HG03066 (cell line): ENCODE measurements around the gene TMCO5A.
"Not testable (repeated sequence)": the region's sequence is repeated elsewhere in the genome, so short reads cannot be mapped to it uniquely, and the experiment has no call there.

Experiments
- ATAC-seq: cut with Tn5 transposase; IDR thresholded peaks from one replicate; pipeline ENCODE4 v1.9.1; 2021; ENCODE audit warnings: low read depth; ENCODE audit not compliant: unreplicated experiment

TMCO5A gene

GRCh38 chr15:37934340-37934739 is at the start of gene TMCO5A:
TSS of gene TMCO5A (plus strand) at chr15:37934640. CDS start at chr15:37936324, 1,684 bp downstream.
- ATAC-seq: no peak

- ATAC-seq: no peak
Observed at GRCh38 chr15:37885651-37886050, 48.8 kb upstream of the TMCO5A start.

GRCh38 chr15:37888356-37888755 is 46.1 kb upstream of the TMCO5A start:
- ATAC-seq: no peak

GRCh38 chr15:37891766-37892368 is 42.6 kb upstream of the TMCO5A start:
- no peak for ATAC-seq

DNA sequence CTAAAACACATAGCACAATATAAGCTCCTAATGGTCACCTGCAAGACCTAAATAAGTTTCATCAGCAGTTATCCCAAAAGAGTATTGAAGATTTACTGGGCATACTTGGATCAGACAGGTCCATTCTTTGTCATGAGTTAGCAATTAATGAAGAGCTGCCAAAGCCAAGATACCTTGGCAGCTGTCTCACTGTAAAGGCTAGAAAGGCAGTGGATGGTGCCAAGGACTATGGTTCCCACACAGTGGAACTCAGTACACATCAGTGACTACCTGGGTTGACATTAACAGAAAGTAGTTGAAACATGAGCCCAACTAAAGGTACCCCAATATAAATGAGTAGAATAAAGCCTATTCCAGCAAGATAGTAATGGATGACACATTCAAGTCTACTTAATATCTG is 41.1 kb upstream of the TMCO5A start:
- ATAC-seq: no peak

DNA sequence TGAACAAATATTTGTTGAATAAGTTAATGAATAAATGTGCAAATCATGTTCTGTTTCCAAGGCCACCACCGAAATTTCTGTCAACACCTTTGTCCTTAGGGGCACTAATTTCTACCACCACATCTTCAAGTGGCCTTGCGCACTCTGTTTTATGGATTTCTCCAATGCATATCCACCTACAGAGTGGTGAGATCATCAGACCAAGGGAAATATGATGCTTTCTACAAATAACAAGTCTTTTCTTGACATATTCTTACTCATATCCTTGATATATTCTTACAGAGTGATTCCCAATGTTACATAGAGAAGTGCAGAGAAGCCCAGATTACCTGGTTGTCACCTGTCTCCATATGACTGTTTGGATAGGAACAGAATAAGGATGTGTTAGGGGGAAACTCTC is 36.1 kb upstream of the TMCO5A start:
- no peak for ATAC-seq

DNA sequence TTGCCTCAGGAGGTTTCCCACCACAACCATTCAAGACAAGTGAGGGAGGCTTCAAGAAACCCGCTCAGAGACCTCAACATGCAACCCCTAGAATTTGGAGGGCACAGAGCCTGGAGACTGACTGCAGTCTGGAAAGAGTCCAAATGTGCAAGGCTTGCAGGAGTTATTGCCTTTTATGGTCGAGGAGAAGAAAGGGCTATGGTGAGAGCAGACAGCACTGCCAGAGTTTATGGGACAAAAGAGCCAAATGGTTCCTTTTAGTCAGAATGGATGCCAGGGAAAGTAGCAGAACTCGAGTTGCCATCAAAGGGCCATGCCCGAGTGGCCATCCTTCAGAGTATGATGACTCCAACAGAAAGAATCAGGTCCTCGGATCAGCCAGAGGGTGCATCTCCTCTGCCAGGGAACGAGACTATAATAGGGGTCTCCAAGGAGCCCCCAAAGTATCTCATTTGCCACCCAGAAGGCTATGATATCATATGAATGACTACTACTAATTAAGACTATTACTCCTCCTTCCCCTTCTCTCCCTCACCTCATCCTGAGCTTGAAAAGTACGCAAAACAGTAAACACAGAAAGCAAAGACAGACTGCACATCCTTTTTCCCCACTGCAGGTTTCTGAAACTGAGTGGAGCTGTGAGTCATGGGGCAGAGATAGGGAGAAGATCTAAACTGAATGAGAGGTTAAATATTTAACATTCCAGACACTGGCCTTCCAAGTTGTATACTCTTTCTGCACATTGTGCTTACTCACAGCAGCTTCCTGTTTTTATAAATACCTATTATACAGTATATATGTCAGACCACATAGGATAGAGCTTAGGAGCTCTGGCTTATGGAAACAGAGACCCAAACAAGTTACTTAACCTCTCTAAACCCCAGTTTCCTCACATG is 33.9 kb upstream of the TMCO5A start:
- no peak for ATAC-seq

DNA sequence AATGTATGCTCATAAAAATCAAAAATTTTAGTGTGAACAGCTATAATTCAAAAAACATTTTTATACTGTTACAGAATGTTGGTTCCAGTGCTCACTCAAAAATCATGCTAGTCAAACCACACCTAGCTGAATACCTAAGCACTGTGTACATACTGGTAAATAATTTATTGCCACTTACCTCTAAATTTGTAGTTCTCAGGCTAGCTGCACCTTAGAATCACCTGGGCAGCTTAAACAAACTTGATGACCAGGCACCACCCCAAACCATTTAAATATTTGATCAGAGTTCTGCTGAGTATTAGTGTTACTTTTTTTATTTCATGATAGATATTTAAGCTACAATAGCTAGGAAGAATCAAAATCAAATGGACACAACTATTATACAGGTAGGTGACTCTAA is 32.3 kb upstream of the TMCO5A start:
- no peak for ATAC-seq

GRCh38 chr15:37903919-37904625 is 30.4 kb upstream of the TMCO5A start:
- no peak for ATAC-seq

DNA sequence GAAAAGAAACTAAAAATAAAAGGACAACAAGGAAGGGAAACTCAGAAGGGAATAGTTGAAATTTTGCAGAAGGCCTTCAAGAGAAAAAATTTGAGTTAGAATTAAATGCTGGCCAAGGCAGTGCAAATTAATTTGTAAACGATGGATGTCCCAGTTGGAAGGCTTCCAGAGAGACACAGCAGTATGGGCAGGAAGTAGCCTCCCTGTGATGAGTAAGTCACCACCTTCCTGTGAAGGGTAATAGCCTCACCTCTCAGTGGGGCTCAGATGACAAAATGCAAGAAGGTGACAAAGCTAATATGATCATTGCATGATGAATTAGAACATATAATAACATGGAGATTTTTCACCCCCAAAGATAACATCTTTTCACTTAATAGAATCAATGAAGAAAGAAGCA is 27.3 kb upstream of the TMCO5A start:
- ATAC-seq: no peak

- no peak for ATAC-seq
Observed at GRCh38 chr15:37921527-37922385, 12.7 kb upstream of the TMCO5A start.

- ATAC-seq: no peak
Observed at GRCh38 chr15:37926136-37926535, 8.3 kb upstream of the TMCO5A start.

DNA sequence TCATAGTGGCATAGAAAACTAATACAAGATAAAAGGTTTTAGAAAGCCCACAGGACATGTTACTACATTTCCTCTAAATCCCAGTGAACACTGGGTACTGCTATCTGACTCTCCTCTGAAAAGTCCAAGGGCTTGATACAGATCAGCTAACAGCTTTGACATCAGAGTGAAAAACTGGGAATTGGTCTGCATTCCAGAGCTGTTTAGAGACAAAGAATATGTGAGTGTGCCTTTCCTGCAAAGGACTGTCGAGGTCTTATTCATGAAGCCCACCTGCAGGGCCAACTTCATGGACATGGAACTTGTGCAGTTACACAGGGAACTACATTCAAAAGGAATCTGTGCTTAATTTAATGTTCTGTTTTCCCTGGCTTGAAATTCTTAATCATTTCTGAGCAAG is 5.2 kb upstream of the TMCO5A start:
- ATAC-seq: no peak

GRCh38 chr15:37931321-37931720 is 3.1 kb upstream of the TMCO5A start:
- no peak for ATAC-seq

DNA sequence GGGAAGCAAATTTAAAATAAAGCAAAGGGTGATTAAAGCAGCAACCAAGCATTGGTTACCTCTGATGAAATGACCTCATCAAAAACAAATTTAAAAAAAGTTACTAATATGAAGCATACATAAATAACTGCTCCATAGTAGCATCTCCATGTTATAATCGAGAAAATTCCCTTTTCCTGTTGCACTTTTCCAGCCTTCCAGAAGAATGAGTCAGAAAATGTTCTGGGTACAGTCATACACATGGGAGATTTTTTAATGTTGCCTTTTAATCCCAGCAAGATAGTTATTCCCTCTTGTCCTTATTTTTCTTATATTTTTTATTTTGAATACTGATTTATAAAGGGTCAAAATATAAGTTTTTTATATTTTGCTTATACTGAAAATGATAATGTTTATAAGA is 2.6 kb upstream of the TMCO5A start:
- no peak for ATAC-seq

GRCh38 chr15:37932549-37932948 is 1.9 kb upstream of the TMCO5A start:
- no peak for ATAC-seq

DNA sequence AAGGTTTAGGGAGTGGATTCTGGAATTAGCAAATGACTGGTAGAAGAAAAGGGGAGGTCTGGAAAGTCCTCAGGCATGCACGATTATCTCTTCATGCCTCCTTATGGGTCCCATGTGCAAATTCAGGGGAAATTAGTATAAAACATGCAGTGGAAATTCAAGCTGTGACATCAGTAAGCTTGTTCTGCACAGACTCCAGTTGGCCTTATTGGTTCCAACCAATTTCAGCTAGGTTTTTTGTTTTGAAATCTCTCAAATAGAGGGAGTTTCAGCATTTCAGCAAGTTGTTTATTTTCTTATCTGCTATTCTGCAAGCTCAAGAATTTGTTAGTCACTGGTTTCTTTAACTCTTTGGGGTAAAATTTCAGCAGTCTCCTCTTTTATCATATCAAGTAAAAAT is 774 bp upstream of the TMCO5A start:
- no peak for ATAC-seq

GRCh38 chr15:37940876-37941275 is 6.4 kb downstream of the TMCO5A start:
- no peak for ATAC-seq

DNA sequence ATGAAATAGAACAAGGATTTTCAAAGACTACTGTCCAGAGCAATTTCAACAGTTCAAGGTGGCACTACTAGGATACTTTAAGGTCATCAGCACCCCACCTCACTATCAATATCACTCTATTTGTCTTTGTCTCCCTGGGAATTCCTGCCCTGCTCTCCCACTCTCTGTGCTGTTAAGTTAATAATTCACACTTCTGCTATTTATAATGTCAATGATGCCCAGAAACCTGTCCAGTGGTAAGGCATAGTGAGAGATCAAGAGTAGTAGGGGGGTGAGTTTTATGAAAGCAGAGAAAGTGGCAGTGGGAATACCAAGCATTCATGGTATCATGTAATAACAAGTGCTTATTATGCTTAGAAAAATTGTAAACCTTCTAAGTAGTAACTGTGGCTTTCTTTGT is 7.3 kb downstream of the TMCO5A start:
- no peak for ATAC-seq

DNA sequence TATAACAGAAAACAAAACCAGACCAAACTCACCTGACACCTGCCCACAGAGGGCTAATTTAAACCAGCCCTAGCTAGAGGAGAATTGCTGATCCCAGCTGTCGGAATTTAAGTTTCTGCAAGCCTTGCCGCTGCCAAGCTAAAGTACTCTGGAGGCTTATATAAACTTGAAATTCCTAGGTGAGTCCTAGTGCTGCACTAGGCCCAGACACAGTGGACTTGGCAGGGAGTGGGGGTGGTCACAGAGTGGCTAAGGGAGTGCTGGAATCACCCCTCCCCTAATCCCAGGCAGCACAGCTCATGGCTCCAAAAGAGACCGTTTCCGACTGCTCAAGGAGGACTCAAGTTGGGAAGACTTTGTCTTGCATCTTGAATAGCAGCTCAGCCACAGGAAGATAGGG is 17.6 kb downstream of the TMCO5A start:
- no peak for ATAC-seq

DNA sequence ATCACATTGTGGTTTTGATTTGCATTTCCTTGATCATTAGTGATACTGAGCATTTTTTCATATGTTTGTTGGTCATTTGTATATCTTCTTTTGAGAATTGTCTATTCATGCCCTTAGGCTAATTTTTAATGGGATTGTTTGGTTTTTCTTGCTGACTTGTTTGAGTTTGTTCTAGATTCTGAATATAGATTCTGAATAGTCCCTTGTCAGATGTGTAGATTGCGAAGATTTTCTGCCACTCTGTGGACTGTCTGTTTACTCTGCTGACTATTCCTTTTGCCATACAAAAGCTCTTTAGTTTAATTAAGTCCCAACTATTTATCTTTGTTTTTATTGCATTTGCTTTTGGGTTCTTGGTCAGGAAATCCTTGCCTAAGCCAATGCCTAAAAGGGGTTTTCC is 26.3 kb downstream of the TMCO5A start:
- not testable (repeated sequence) for ATAC-seq
